ENCODE results near the gene NARS2.

DNA sequence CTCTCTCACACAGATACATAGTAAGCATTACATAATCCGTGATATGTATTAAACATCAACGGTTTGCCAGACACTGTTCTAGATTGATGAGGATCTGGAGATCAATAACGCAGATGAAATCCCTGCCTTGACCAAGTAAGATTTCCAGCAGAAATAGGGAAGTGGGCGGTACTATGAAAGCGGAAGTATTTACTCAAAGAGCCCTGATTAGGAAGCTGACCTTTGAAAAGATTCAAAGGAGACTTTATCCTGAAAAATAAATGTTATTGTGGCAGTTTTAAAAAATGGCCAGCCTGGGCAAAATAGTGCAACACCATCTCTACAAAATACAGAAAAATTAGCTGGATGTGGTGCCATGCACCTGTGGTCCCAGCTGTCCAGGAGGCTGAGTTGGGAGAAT, 183.9 kb downstream of the NARS2 start:
- TF ChIP-seq ATF2 (IDR thresholded peaks at IDR 0.05; ENCODE audit: low read length) (no peak), NRF1 (conservative IDR thresholded peaks at IDR 0.05; ENCODE audit: low read depth, low read length) (no peak), POLR2A (IDR thresholded peaks at IDR 0.05; ENCODE audit: low read depth, low read length) (no peak), REST (IDR thresholded peaks at IDR 0.05; ENCODE audit: low read depth, low read length) (no peak), RELA (IDR thresholded peaks at IDR 0.05; ENCODE audit: borderline replicate concordance, partially characterized antibody) (no peak), EZH2 (IDR thresholded peaks at IDR 0.05; ENCODE audit: borderline replicate concordance, control insufficient read depth, low read depth, low read length) (no peak), CBX5 (IDR thresholded peaks at IDR 0.05; ENCODE audit: low read depth) (no peak), CHD2 (IDR thresholded peaks at IDR 0.05; ENCODE audit: borderline replicate concordance, low read depth, low read length) (no peak), FOXM1 (IDR thresholded peaks at IDR 0.05; ENCODE audit: low read depth, low read length) (no peak), TAF1 (IDR thresholded peaks at IDR 0.05; ENCODE audit: borderline replicate concordance, low read depth, low read length) (no peak)
- TF ChIP-seq, protein P1, sequence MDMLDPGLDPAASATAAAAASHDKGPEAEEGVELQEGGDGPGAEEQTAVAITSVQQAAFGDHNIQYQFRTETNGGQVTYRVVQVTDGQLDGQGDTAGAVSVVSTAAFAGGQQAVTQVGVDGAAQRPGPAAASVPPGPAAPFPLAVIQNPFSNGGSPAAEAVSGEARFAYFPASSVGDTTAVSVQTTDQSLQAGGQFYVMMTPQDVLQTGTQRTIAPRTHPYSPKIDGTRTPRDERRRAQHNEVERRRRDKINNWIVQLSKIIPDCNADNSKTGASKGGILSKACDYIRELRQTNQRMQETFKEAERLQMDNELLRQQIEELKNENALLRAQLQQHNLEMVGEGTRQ (IDR thresholded peaks at IDR 0.05; ENCODE audit: borderline replicate concordance, low read depth, low read length), result no peak
